ENCODE measurements around the gene MEG3.

MEG3 gene

DNA sequence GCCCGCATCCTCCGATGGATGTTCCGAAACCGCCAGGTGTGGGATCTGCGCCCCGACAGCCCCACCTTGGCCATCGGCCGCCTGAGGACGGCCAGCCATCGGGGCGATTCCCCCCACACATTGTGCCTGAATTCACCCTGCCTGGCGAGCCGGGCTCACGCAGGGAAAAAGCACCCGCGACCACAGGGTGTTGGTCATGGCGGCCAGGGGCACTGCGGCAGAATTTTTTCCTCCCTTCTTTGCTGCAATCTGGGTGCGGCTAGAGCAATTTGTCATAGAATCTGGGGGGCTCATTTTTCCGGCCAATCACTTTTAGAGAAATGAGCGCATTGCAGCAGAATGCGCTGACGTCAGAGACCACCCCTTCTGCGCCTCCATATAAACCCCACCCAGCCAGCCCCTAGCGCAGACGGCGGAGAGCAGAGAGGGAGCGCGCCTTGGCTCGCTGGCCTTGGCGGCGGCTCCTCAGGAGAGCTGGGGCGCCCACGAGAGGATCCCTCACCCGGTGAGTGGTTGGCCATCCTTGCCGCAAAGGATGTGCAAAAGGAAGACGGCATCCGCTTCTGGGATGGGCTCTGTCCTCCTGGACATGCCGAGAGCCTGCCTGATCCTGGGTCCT lies at the start of gene MEG3:
Gene MEG3 (plus strand): TSS at position 406 of the 619 bp plus-strand sequence.
- DNase-seq (ENCODE audit: extremely low spot score, insufficient read length, low read depth) (no peak), FAIRE-seq (no peak)

DNA sequence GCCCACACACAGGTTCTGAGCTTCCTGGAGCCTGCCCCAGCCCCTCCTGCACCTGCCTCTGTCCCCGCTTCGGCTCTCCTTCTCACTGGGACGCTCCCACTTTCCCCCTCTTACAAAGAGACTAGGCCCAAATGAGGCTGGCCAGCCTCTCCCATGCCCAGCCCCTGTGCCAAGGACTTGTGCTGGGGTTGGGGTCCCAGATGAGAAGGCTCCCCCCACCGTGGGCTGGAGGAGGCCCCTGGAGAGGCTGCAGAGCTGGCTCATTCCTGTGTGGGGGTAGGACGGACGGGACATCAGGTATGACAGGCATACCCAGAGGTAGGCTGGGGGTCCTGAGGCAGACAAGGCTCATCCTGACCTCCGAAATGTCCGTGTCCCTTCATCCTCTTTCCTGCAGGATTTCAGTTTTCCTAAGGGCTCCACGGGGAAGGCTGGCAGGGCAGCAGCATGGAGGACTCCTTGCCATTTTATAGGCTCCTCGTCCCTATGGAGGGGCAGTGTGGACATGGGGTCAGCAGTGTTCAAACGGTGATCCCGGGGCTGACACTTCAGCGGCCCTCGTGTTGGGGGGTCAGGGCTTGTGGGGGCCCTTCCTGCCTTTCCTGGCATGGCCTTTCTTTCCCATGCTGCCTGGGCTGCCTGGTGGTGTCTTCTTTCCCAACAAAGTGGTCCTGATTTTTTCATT lies 49.1 kb upstream of the MEG3 start:
- FAIRE-seq (no peak), DNase-seq (ENCODE audit: extremely low spot score, insufficient read length, low read depth) (no peak)

DNA sequence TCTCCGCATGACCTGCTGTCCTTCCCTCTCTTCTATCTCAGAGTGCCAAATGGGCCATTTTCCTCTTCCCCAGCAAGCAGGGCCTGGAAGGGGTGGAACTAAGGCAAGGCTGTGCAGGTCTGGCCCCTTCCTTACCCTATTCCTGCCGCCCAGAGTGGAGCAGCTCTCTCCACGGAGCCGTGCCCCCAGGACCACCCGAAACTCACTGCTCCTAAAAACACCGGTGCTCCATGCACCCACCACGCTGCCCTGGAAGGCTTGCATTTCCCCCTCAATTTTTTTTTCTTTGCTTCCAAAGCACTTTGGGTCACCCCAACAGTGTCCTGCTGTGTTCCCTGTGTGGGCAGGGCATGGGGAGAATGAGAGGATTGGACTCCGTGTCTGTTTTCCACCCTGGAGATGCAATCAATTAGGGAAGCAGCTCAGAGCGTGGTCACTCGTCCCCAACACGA lies 48.5 kb upstream of the MEG3 start:
- FAIRE-seq (no peak), DNase-seq (ENCODE audit: extremely low spot score, insufficient read length, low read depth) (no peak)

DNA sequence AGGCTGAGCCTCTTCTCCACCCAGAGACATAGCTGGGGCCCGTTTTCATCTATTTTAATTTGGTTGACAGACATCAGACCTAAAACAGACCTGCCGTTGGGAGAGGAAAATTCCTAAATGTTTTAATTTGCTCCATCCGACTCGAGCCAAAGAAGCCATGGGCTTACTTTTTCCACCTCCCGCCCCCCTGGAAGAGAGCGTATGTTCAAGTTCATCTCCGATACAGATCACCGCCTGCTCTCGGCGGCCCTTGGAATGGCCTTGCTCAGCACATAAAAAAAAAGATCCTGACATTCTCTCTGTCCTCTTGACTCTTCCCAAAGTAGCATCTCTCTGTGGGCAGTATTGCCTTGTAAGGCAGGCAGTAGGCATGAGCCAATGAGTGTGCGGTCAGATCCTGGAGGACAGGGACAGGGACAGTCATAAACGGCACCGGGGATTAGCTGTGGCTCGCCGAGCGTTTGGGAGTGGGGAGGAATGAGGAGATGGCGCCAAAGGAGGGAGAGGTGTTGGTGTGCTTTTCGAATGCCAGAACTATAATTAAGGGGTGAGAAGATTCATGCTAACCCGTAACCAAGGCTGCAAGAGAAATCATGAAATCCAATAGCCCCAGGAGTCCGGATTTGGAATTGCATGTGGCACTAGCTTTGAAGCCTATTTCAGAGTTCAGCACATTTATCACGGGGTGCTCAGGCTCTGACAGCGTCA lies 47.9 kb upstream of the MEG3 start:
- FAIRE-seq (no peak), DNase-seq (ENCODE audit: extremely low spot score, insufficient read length, low read depth) (no peak)

DNA sequence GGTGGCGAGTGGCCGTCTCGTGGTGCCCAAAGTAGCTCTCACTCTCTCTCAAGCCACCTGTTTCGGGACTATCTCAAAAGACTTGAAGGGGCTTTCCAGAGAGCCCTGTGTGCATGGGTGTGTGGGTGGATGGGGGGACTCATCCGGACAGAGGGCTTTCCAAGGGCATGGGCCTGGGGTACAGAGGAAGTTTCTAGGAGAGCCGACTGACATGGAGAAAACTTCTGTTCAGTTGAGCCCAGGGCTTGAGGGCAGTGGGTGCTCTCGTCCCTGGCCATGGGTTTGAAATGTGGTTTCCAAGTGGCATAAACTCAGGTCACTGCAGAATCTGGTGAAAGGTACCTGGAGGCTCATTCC lies 47.4 kb upstream of the MEG3 start:
- FAIRE-seq (no peak), DNase-seq (ENCODE audit: extremely low spot score, insufficient read length, low read depth) (no peak)

DNA sequence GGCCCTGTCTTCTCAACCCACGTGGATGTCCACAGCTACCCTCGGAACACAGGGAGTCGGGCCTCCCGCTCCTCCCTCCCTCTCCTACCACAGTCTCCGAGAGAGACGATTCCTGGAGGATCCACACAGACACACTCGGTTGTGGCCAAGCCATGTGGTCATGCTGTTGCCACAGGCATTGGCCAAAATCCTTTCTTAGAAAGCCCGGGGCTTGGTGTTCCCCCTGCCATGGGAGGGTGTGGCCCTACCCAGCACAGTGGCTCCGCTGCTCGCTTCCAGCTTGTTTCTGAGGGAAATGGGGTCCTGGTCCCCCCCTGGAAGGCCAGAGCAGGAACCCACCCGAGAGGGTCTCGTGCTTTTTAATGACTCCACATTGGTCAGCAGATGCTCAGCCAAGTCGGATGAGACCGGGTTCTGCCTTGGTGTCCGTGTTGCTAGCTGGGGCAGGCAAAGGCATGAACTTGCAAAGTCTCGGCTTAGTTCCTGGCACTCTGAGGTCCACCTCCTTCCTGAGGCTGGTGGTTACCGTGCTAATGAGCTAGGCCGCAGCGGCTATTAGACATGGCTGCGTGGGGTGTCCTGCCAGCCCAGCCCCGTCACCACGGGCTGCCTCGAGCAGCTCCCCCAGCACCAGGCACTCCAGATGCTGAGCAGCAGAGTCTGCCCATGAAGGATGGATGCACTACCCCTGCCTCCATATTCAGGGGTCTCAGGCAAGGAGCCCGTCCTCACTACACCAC lies 46.8 kb upstream of the MEG3 start:
- DNase-seq (ENCODE audit: extremely low spot score, insufficient read length, low read depth) (no peak), FAIRE-seq (no peak)

DNA sequence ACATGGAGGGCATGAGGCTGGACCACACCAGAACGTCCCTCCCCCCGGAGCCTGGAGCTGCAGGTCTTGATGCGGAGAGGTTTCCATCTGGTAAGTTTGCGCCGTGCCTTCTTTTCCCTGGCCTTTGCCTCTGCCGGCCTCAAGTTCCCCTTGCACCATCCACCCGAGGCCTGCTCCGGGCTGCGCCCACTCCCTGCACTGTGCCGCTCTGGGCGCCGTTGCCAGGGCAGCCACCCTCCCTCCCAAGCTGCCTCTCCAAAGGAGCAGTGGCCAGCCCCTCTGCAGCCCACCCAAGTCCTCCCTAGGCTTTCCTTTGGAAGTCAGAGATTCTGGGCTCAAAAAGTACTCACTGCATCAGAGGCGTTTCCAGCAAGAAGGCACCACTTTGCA lies 46.2 kb upstream of the MEG3 start:
- no peak for FAIRE-seq
- no peak for DNase-seq (ENCODE audit: extremely low spot score, insufficient read length, low read depth)

DNA sequence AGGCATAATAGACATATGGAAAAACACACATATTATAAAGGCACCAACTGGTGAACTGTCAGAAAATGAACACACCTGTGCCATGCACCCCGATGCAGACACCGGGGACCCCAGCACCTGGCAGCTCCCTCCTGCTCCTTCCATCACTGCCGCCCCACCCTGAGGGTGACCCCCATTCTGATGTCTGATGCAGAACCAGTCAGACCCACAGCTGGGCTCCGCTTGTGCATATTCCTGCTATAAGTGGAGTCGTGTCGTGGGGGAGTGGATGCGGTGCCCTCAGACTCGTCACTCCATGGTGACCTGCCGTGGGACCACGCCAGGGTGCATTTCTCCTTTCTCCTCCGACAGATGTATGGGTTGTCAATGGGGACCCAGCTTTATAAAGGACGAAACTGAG lies 45.7 kb upstream of the MEG3 start:
- no peak for DNase-seq (ENCODE audit: extremely low spot score, insufficient read length, low read depth)
- FAIRE-seq = no peak

DNA sequence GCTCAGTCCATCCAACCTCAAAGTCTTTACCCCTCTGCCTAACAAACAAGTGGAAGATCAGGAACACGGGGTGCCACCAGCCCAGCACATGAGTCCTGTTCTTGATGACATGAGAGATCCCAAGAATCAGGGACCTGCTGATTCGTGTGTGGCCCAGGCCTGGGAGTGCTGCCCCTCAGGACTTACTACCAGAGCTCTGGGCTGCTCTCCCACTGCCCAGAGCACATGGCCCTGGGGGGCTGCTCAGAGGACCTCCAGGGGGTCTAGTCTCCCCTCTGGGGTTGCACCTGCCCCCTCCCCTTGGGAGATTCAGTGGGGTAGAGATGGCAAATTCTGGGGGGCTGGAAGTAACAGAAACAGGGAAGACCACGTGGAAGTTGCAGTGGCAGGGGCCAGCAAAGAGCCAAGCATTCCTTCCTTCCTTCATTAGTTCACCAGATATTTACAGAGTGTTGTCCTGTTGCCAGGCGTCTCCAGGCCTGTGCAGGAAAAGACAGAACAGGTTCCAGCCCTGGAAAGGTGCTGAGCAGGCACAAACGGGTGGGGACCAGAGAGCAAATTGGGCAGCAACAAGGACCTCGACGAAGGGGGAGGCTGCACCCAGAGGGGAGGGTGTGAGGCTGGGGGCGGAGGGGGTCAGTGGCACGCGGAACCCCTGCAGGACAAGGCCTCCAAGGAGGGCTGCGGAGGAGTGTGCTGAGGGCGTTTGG lies 45.1 kb upstream of the MEG3 start:
- no peak for FAIRE-seq

DNA sequence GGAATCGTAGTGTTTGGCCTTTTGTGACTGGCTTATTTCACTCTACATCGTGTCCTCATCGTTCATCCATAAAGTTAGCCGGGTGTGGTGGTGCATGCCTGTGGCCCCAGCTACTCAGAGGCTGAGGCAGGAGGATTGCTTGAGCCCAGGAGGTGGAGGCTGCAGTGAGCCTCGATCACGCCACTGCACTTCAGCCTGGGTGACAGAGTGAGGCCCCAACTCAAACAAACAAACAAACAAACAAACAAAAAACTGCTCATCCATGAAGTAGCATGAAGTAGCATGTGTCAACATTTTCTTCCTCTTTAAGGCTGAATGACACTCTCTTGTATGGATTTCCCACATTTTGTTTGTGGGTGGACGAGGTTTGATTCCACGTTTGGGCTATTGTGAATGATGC lies 44.0 kb upstream of the MEG3 start:
- no peak for FAIRE-seq
- DNase-seq (ENCODE audit: extremely low spot score, insufficient read length, low read depth) = no peak

More for the DNA sequence above, 45.1 kb upstream of the MEG3 start:
- no peak for DNase-seq (ENCODE audit: extremely low spot score, insufficient read length, low read depth)

DNA sequence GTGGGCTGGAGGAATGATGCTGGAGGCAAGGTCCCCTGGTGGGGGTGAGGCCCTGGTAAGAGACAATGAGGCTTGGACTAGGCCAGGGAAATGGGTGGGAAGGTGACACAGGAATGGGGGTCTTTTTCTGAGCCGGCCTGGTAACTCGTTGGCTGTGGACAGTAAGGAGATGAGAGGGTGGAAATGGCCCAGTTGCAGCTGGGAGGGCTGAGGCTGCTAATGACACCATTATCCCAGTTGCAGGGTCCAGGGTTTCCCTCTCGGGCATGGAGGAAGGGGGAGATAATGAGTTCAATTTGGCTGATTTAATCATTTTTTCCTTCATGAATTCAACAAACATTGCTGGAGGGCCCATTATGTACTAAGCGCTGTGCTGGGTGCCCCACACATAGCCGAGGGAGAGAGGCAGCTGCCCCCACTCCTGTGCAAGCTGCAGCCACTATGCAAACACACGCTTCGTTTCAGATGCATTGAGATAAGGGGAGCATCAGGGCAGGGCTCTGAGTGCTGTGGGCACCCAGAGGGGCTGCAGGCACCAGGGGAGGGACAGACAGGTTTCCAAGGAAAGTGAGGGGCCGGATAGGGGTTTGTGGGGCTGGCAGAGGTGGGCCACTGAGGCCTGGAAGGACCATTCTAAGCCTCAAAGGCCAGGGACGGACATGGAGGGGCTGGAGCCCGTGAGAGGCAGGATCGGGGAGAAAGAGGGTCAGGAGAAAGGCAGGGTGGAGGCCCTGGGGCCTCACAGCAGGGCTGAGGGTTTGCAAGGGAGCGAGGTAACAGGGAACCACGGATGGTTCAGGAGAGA lies 43.2 kb upstream of the MEG3 start:
- DNase-seq (ENCODE audit: extremely low spot score, insufficient read length, low read depth) (no peak), FAIRE-seq (no peak)

DNA sequence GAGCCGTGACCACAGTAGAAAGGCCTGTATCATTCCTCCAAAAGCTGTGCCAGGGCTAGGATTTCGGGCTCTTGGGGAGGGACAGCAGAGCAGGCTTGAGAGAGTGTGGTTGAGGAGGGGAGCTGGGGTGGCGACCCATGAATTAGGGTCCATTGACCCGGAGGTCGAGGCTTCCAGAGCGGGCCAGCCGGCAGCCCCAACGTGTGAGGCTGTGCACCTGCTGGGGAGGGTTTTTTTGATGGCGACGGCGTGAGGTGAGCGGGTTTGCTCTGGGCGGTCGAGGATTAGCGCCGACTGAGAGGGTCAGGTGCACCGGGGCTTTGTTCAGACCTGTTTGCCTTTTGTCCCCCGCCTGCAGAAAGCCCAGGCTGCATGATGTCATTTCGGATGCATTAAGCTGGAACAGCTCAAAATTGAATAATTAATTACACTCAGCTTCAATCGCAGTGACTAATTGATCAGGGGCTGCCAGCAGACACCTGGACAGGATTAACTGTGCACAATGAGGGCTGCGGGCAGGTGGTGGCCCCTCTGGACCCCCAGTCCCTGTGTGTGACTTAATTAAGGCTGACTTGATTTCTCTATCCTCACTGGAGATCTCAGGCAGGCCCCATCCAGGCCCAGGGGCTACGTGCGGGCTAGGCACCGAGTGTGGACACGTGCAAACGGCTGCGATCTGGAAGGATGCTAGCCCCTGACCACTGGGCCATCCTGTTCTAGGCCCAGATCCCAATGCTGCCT lies 42.1 kb upstream of the MEG3 start:
- FAIRE-seq (no peak), DNase-seq (ENCODE audit: extremely low spot score, insufficient read length, low read depth) (no peak)

DNA sequence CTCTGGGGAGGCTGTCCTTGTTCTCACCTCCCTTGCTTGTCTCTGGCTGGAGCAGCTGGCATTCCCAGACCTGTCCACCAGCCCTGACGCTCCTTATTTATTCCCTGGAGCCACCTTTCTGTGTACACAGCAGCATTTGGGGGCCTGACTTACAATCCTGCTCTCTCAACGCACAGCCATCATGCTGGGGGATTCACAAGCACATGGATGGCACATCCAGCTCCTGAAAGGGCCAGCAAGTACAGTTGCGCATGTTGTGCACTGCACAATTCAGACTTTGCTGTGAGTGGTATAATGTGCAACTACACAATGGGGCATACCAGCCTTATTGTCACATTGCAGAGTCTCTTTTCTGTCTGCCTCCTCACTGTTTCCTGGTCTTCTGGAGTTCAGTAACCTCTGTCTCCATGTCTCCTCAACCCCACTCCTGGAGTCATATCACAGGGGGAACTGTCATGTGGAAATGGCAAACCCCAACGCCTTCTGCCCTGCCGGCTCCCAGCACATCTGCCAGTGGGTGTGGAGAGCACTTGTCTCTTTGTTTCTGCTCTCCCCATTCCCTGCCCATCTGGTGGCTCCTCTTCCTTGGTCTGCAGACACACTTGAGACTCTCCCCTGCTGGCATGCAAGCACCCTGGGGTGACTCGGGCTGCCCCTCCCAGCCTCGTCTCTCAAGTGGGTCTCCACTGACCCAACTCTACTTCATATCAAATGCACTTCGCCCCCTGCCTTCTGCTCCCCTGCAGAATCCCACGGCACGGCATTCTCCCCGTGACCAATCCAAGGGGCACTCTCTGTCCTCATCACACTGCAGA lies 41.2 kb upstream of the MEG3 start:
- DNase-seq (ENCODE audit: extremely low spot score, insufficient read length, low read depth) = no peak

DNA sequence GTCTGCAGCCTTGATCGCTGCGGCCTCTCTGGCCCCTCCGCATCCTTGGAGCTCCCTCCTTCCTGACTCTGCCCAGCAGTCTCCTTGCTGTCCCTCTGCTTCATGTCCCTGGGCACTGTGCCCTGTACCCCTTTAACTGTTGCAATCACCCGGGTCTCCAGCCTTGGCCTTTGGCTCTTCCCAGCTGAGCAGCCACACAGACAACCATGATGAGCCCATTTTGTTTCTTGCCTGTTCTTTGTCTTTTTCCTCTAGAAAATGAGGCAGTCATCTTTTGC lies 40.6 kb upstream of the MEG3 start:
- no peak for DNase-seq (ENCODE audit: extremely low spot score, insufficient read length, low read depth)
- no peak for FAIRE-seq

More for the DNA sequence above, 41.2 kb upstream of the MEG3 start:
- FAIRE-seq = no peak

DNA sequence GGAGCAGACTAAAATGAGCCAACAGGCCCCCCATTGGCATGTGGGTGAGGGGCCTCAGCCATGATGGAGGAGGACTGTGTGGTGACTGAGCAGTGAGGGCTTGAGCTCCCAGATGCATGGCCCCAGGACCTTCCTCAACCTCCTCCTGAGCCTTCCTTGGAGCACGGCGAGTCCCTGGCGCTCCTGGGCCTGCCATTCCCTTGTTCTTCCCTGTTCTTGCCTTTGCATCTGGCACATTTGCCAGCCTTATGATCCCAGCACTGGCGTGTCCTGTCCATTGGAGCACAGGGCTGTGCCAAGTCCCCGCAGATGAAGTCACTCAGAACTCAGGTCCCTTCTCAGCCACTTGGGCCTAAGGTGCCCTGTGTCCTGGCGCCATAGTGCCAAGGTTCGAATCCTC lies 40.3 kb upstream of the MEG3 start:
- DNase-seq (ENCODE audit: extremely low spot score, insufficient read length, low read depth) = no peak
- no peak for FAIRE-seq

DNA sequence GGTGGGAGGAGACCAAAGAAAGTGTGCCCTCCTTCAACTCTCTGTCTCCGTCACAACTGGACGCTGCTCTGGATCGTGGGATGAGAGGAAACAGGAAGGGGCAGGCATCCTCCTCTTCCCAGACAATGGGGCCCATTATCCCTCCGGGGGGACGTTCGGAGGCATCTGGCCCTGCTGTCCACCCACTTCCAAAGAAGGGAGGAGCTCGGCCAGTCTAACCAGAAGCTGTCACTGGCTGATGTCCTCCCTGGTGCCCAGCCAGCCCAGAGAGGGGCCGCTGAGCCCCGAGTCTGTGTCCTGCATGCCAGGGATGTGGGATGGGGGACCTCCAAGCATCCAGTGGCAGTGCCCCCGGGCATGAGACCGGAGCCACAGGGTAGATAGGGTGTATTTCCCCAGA lies 39.8 kb upstream of the MEG3 start:
- DNase-seq (ENCODE audit: extremely low spot score, insufficient read length, low read depth) = no peak
- FAIRE-seq = no peak

DNA sequence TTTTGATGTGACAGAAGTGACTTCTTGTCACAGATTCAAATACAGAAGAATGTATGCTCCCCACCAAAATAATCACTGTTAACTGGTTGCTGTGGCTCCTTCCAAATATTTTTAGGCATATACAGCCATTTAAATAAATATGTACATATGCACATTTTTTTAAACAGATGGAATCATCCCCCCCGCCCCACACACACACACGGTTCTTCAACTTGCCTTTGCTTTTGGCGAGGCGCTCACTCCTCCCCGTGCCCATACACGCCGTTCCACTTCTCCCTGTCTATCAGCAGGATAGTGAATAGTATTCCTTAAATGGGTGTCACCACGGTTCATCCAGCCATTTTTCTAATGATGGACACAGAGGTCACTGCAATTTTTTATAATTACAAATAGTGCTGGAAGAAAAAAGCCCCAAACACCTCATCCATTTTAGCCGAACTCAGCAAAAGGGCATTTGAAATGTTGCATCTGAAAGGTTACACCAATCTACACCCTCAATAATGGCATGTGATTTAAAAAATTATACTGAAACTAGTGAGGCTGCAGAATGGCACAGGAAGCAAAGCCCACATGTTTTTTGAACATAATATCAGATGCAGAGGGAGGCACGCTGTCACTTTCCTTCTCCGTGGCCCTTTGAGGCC lies 39.2 kb upstream of the MEG3 start:
- no peak for DNase-seq (ENCODE audit: extremely low spot score, insufficient read length, low read depth)
- FAIRE-seq = no peak

DNA sequence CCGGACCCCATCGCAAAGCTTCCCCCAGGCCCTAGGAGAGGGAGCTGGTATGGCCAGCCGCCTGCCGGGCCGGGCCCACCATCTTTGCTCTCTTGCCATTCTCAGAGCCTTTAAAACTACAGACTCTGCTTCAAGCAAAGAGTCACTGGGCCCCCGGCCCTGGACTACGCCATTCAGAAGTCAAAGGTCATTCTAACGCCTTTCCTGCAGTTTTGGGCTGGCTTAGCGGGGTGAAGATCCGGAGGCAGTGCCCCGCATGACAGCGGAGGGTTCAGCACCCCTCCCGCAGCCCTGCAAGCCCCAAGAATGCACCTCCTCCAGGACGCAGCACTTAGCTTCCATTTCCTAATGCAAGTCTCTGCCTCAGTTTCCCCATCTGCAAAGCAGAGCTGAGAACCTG lies 38.3 kb upstream of the MEG3 start:
- no peak for DNase-seq (ENCODE audit: extremely low spot score, insufficient read length, low read depth)
- no peak for FAIRE-seq

Data from GM18507 (cell line).